SK-N-MC (cell line): ENCODE results near the gene PIGT.
"Not testable (repeated sequence)": the region's sequence is repeated elsewhere in the genome, so short reads cannot be mapped to it uniquely, and the experiment has no call there.

ENCODE experiments used
- DNase-seq: peaks from one replicate; pipeline ENCODE4 v3.0.0-alpha.2; 2011; ENCODE audit warnings: low read depth, low spot score
- H3K27ac ChIP-seq: fragments of 200-600 bp; sonication (generic); 2 replicates; pipeline ENCODE4 v1.5.1; 2016; ENCODE audit warnings: mixed run types
- H3K36me3 ChIP-seq: fragments of 200-600 bp; sonication (generic); 2 replicates; pipeline ENCODE4 v1.6.1; 2017; ENCODE audit warnings: antibody characterized with exemption, low read length, mixed read lengths; ENCODE audit not compliant: insufficient read depth
- H3K4me3 ChIP-seq: fragments of 200-600 bp; sonication (generic); 2 replicates; pipeline ENCODE4 v1.5.1; 2016
- H3K9ac ChIP-seq: fragments of 200-600 bp; sonication (generic); 2 replicates; pipeline ENCODE4 v1.8.0; 2017; ENCODE audit warnings: mixed run types, mixed read lengths; ENCODE audit not compliant: insufficient read length
- H3K9me3 ChIP-seq: fragments of 200-600 bp; sonication (generic); 2 replicates; pipeline ENCODE4 v1.6.1; 2017; ENCODE audit warnings: low read depth, mild to moderate bottlenecking, antibody characterized with exemption, low read length, moderate library complexity, mixed read lengths
- EZH2 ChIP-seq: fragments of 200-600 bp; sonication (generic); IDR thresholded peaks from one replicate; pipeline ENCODE4 v1.6.1; 2017; ENCODE audit warnings: antibody characterized with exemption
- FOXP2 ChIP-seq: optimal IDR thresholded peaks from 2 replicates; pipeline ENCODE3; 2011; ENCODE audit warnings: mild to moderate bottlenecking, moderate library complexity; ENCODE audit not compliant: insufficient read depth; ENCODE audit errors: extremely low read length, control extremely low read depth
- POLR2AphosphoS5 ChIP-seq: IDR thresholded peaks from 2 replicates; pipeline ENCODE4 v1.6.1; 2012; ENCODE audit warnings: mild to moderate bottlenecking, low read depth, low read length, borderline replicate concordance

Gene PIGT

GRCh38 chr20:45463709-45464108 lies 47.8 kb downstream of the PIGT start:
- Histone ChIP-seq H3K4me3 (no peak overlapping the region), H3K9me3 (no peaks in the 10 kb centered on the region), H3K27ac (no peak overlapping the region), H3K36me3 (no peaks in the 10 kb centered on the region), H3K9ac (no peak overlapping the region)
- no peak for DNase-seq
- no peak for TF ChIP-seq FOXP2
- no peak for TF ChIP-seq POLR2AphosphoS5
- no peak for TF ChIP-seq EZH2

DNA sequence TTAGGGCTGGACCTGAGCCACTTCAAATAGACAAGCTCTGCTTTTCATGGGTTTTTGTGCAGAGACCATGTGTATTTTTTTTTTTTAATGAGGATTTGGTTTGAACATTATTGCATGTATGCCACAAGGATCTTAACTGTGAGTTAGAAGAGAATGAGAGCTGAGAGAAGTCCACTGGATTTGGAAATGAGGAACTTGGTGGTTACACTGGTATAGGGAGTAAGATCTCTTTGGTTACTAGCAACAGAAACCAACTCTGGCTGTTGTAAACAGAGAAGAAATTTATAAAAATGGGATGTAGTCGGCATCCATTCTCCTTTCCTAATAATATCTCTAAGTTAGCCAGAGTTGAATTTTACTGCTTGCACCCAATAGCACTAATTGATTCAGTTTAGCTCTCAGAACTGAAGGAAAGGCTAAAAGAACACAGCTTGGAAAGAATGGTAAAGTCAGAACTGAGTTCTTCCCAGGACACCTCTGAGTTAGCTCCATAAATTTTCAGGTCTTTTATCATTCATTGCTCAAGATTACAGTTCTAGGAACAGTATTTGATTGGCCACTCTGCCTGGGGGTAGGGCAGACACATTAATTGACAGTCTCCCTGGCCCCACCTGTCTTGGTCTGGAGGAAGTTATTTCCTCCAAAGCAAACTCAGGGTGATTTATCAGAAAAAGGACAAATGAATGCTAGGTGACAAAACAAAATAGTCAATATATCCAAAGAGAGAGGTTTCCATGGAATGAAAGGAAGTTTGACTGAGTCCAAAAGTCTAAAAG lies 49.7 kb downstream of the PIGT start:
- no peak for TF ChIP-seq EZH2
- TF ChIP-seq POLR2AphosphoS5: no peak
- no peak for TF ChIP-seq FOXP2
- DNase-seq: no peak

DNA sequence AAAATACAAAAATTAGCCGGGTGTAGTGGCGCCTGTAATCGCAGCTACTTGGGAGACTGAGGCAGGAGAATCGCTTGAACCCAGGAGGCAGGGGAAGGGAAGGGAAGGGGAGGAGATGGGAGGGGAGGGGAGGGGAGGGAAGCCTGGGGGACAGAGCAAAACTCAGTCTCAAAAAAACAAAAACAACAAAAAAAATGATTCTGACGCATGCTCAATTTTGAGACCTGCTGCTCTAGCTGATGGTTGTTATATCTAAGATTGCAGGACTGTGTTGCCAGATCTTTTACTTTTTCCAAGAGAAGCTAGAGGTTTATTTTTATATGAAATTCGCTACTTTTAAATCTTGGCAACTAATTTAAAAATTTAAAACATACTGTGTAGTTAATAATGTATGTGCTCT lies 51.2 kb downstream of the PIGT start:
- no peak for DNase-seq
- Histone ChIP-seq H3K9me3 (no peaks in the 10 kb centered on the region), H3K9ac (no peak overlapping the region), H3K36me3 (no peaks in the 10 kb centered on the region), H3K4me3 (no peak overlapping the region), H3K27ac (no peak overlapping the region)
- TF ChIP-seq POLR2AphosphoS5: no peak

More for the DNA sequence above, 49.7 kb downstream of the PIGT start:
- Histone ChIP-seq H3K4me3 (no peak overlapping the region), H3K27ac (no peak overlapping the region), H3K9ac (no peak overlapping the region), H3K9me3 (no peaks in the 10 kb centered on the region), H3K36me3 (no peaks in the 10 kb centered on the region)

- Histone ChIP-seq H3K36me3 (no peaks in the 10 kb centered on the region), H3K27ac (no peak overlapping the region)
- TF ChIP-seq EZH2 (no peak), FOXP2 (no peak), POLR2AphosphoS5 (no peak)
These were observed 51.9 kb downstream of the PIGT start for GRCh38 chr20:45467861-45468260.

DNA sequence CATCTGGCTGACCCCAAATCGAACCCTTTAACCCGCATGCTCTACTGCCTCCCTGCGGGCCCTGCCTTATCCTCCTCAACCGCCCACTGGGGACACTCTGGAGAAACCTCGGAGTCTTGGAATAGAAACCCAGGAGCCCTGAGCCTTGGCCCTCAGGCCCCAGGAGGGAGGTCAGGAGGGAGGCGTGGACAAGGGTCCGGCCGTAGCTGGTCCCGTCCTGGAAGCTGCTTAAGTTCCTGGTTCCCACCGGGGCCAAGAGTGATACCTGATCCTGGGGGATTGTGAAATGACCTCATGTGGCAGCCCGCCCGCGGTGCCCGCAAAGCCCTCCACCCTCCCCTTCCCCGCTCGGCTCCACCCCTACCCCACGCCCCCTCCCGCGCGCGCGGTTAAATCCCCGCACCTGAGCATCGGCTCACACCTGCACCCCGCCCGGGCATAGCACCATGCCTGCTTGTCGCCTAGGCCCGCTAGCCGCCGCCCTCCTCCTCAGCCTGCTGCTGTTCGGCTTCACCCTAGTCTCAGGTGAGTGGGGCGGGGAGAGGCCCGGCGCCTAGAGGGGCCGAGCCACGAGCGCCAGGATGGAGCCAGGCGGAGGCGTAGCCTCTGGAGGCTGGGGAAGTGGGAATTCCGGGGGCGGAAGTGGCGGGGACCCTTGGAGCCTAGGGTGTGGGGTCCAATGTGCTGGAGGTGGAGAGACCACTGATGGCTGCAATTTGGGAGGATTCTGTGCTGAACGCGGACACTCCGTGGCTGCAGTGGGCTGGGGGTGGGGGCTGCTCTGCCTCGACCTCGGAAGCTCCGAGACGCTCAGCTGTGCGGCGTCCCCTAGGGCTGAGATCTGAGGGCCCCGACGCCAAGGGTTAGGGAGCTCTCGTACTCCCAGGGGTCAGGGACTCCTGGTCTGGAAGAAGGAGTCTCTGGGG lies 53.7 kb downstream of the PIGT start, which contains the start of gene WFDC2:
Gene WFDC2 (plus strand): TSS at position 418 of the 926 bp plus-strand sequence. CDS start 29 bp downstream, at position 447.
- no peak for TF ChIP-seq POLR2AphosphoS5
- TF ChIP-seq FOXP2: no peak
- peak; percentile 74 for TF ChIP-seq EZH2
- DNase-seq: no peak
- Histone ChIP-seq H3K36me3 (no peaks in the 10 kb centered on the region), H3K9me3 (no peaks in the 10 kb centered on the region), H3K4me3 (peak within 1 kb of the TSS; percentile 54; the same call in 1 of the 2 replicates), H3K9ac (no peak within 1 kb of the TSS), H3K27ac (no peak within 1 kb of the TSS)

More at GRCh38 chr20:45467861-45468260, 51.9 kb downstream of the PIGT start:
- no peak for DNase-seq
- H3K4me3 ChIP-seq: no peak overlapping the region
- no peak overlapping the region for H3K9ac ChIP-seq
- H3K9me3 ChIP-seq: no peaks in the 10 kb centered on the region

- Histone ChIP-seq H3K9ac (no peak overlapping the region), H3K9me3 (no peaks in the 10 kb centered on the region), H3K36me3 (no peaks in the 10 kb centered on the region), H3K27ac (no peak overlapping the region), H3K4me3 (peak overlapping the region; percentile 54; the same call in 1 of the 2 replicates)
- TF ChIP-seq FOXP2 (no peak), EZH2 (no peak), POLR2AphosphoS5 (no peak)
- DNase-seq: no peak
These were observed 54.5 kb downstream of the PIGT start for GRCh38 chr20:45470262-45470931.

DNA sequence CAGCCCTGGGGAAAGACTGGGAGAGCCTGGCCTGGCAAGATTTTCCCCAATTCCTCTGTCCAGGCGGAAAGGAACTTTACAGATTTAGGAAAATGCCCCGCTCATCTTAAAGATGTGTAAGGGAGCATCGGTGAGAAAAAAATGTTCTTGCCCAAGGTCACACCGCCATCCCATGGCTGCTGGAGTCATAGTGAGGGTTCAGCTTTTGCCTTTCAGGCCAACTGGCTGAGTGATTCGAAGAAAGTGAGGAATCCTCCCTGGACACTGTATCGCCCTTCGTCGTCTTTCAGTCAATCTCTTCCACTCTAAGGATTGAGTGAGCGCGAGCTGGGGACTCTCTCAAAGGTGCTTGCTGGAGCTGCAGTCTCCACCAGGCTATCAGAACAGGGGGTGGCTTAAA lies 55.0 kb downstream of the PIGT start:
- no peaks in the 10 kb centered on the region for H3K9me3 ChIP-seq
- no peak for DNase-seq
- H3K9ac ChIP-seq: no peak overlapping the region
- H3K27ac ChIP-seq: no peak overlapping the region
- H3K4me3 ChIP-seq: peak overlapping the region; percentile 54; the same call in 1 of the 2 replicates
- TF ChIP-seq FOXP2 (no peak), POLR2AphosphoS5 (no peak), EZH2 (no peak)
- no peaks in the 10 kb centered on the region for H3K36me3 ChIP-seq

- H3K9ac ChIP-seq, H3K27ac ChIP-seq, DNase-seq, H3K9me3 ChIP-seq, H3K4me3 ChIP-seq, H3K36me3 ChIP-seq: not testable (repeated sequence)
These were observed 56.3 kb downstream of the PIGT start for GRCh38 chr20:45472286-45472685.
